H1 (cell line): ENCODE data around the gene PBOV1. TPM values are rescaled to one million over a fixed set of nuclear protein-coding genes. Genes with fewer than 3 reads are reported as not detected.

Source experiments
- CTCF ChIA-PET: fragments of 300-600 bp; sonication (Branson Sonifier 250); formaldehyde crosslinking; loops from one replicate; lab custom pipeline; 2021; ENCODE audit not compliant: partially characterized antibody; lab: Charles Lee
- POLR2A ChIA-PET: fragments of 300-600 bp; sonication (Branson Sonifier 250); formaldehyde crosslinking; loops from one replicate; lab custom pipeline; 2021; ENCODE audit warnings: inconsistent platforms; ENCODE audit not compliant: partially characterized antibody; lab: Charles Lee
- DNase-seq, 2 experiments: peaks; one replicate each; pipeline versions ENCODE4 v3.0.0 to v3.0.0-alpha.2; 2010 to 2022; ENCODE audit warnings: low spot score in 2 of 2, low read depth in 1 of 2, mixed read lengths in 1 of 2
- FAIRE-seq: peaks from 2 replicates; lab custom pipeline; 2011; peaks lifted over from hg19 to GRCh38; lab: Jason Lieb, UNC
- H2AFZ ChIP-seq: 2 replicates; pipeline ENCODE4 v1.8.1; 2012; ENCODE audit warnings: low read length, inconsistent platforms
- H2AK5ac ChIP-seq: 2 replicates; pipeline ENCODE4 v1.6.1; 2013; ENCODE audit warnings: low read depth, low read length
- H2BK120ac ChIP-seq: replicated peaks from 2 replicates; pipeline ENCODE3; 2013; ENCODE audit warnings: low read depth, low read length, inconsistent platforms
- H2BK12ac ChIP-seq: 2 replicates; pipeline ENCODE4 v1.6.1; 2013; ENCODE audit warnings: low read depth, low read length
- H2BK15ac ChIP-seq: 2 replicates; pipeline ENCODE4 v1.6.1; 2013; ENCODE audit warnings: low read length
- H2BK20ac ChIP-seq: 2 replicates; pipeline ENCODE4 v1.6.1; 2013; ENCODE audit warnings: low read length
- H2BK5ac ChIP-seq: 2 replicates; pipeline ENCODE4 v1.6.1; 2013; ENCODE audit warnings: low read depth, low read length
- H3K14ac ChIP-seq: 2 replicates; pipeline ENCODE4 v1.6.1; 2013; ENCODE audit warnings: inconsistent platforms; ENCODE audit not compliant: insufficient read length
- H3K18ac ChIP-seq: 2 replicates; pipeline ENCODE4 v1.6.1; 2013; ENCODE audit warnings: low read length; ENCODE audit errors: extremely low read depth
- H3K23ac ChIP-seq: 2 replicates; pipeline ENCODE4 v1.6.1; 2013; ENCODE audit warnings: inconsistent platforms; ENCODE audit not compliant: insufficient read length
- H3K23me2 ChIP-seq: 2 replicates; pipeline ENCODE4 v1.6.1; 2013; ENCODE audit warnings: low read depth, low read length
- H3K27ac ChIP-seq: 2 replicates; pipeline ENCODE4 v1.6.1; 2011; ENCODE audit warnings: low read depth, low read length, inconsistent platforms
- H3K27me3 ChIP-seq, 4 experiments: replicated peaks in 1 of 4; 1 replicate in 1 of 4; 2 replicates in 3 of 4; pipeline versions ENCODE4 v1.6.1 to v1.8.1; 2011 to 2013; ENCODE audit warnings: low read length in 3 of 4, mild to moderate bottlenecking in 3 of 4, inconsistent platforms in 2 of 4, mixed read lengths in 2 of 4, moderate library complexity in 1 of 4; ENCODE audit not compliant: control insufficient read depth in 3 of 4, insufficient read depth in 3 of 4; ENCODE audit errors: extremely low read depth in 1 of 4
- H3K36me3 ChIP-seq, 4 experiments: 2 replicates each; pipeline versions ENCODE4 v1.6.1 to v1.8.1; 2011 to 2013; ENCODE audit warnings: mild to moderate bottlenecking in 4 of 4, low read length in 3 of 4, moderate library complexity in 2 of 4, control low read depth in 1 of 4, inconsistent platforms in 1 of 4; ENCODE audit not compliant: insufficient read depth in 4 of 4, control insufficient read depth in 2 of 4
- H3K4ac ChIP-seq: replicated peaks from 2 replicates; pipeline ENCODE3; 2013; ENCODE audit warnings: low read length, low read depth, mixed read lengths, inconsistent platforms; ENCODE audit not compliant: insufficient read length
- H3K4me1 ChIP-seq, 4 experiments: replicated peaks in 1 of 4; 1 replicate in 1 of 4; 2 replicates in 3 of 4; pipeline versions ENCODE4 v1.6.1 to v1.8.1; 2011 to 2013; ENCODE audit warnings: low read length in 3 of 4, inconsistent platforms in 2 of 4, mixed read lengths in 1 of 4; ENCODE audit not compliant: insufficient read depth in 4 of 4, control insufficient read depth in 3 of 4
- H3K4me2 ChIP-seq, 2 experiments: 2 replicates each; pipeline versions ENCODE4 v1.6.1 to v1.8.1; 2011 to 2013; ENCODE audit warnings: low read depth in 2 of 2, low read length in 2 of 2, control low read depth in 1 of 2, inconsistent platforms in 1 of 2, mild to moderate bottlenecking in 1 of 2; ENCODE audit not compliant: insufficient read depth in 1 of 2
- H3K4me3 ChIP-seq, 4 experiments: fragments of 200-600, 300-600 bp in 1 of 4; sonication (generic), shearing (Covaris generic), sonication (Bioruptor Twin) in 1 of 4; 2 replicates each; pipeline versions ENCODE4 v1.5.1 to v1.8.1; 2011 to 2016; ENCODE audit warnings: low read length in 4 of 4, low read depth in 3 of 4, control low read depth in 2 of 4, inconsistent platforms in 2 of 4, mild to moderate bottlenecking in 2 of 4, mixed read lengths in 1 of 4, moderate library complexity in 1 of 4; ENCODE audit not compliant: insufficient read depth in 2 of 4; ENCODE audit errors: extremely low read depth in 1 of 4
- H3K56ac ChIP-seq: replicated peaks from 2 replicates; pipeline ENCODE3; 2013; ENCODE audit warnings: low read depth, mild to moderate bottlenecking, mixed read lengths, low read length, inconsistent platforms; ENCODE audit not compliant: insufficient read length
- H3K79me1 ChIP-seq: 2 replicates; pipeline ENCODE4 v1.6.1; 2013; ENCODE audit warnings: low read depth, low read length, control low read depth
- H3K79me2 ChIP-seq, 2 experiments: 2 replicates each; pipeline versions ENCODE4 v1.6.1 to v1.8.1; 2012 to 2013; ENCODE audit warnings: low read length in 2 of 2, mild to moderate bottlenecking in 2 of 2, inconsistent platforms in 1 of 2; ENCODE audit not compliant: insufficient read depth in 2 of 2, control insufficient read depth in 1 of 2
- H3K9ac ChIP-seq, 4 experiments: replicated peaks in 1 of 4; 1 replicate in 1 of 4; 2 replicates in 3 of 4; pipeline versions ENCODE4 v1.6.1 to v1.8.1; 2011 to 2013; ENCODE audit warnings: low read depth in 3 of 4, low read length in 3 of 4, control low read depth in 2 of 4, mild to moderate bottlenecking in 2 of 4, moderate library complexity in 2 of 4, inconsistent platforms in 1 of 4; ENCODE audit errors: extremely low read depth in 1 of 4
- H3K9me3 ChIP-seq, 2 experiments: 2 replicates each; pipeline versions ENCODE4 v1.6.1 to v1.8.1; 2012 to 2013; ENCODE audit warnings: mild to moderate bottlenecking in 2 of 2, moderate library complexity in 2 of 2, control low read depth in 1 of 2, inconsistent platforms in 1 of 2, low read depth in 1 of 2, low read length in 1 of 2, mixed read lengths in 1 of 2; ENCODE audit not compliant: insufficient read depth in 2 of 2
- H4K20me1 ChIP-seq, 2 experiments: replicated peaks in 1 of 2; 2 replicates each; pipeline versions ENCODE3 to v1.8.1; 2011 to 2013; ENCODE audit warnings: inconsistent platforms in 2 of 2, low read length in 2 of 2, mild to moderate bottlenecking in 1 of 2; ENCODE audit not compliant: insufficient read depth in 2 of 2, control insufficient read depth in 1 of 2
- H4K5ac ChIP-seq: 2 replicates; pipeline ENCODE4 v1.6.1; 2013; ENCODE audit warnings: low read length, low read depth, mixed read lengths, inconsistent platforms; ENCODE audit not compliant: insufficient read length
- H4K8ac ChIP-seq: 2 replicates; pipeline ENCODE4 v1.8.0; 2013; ENCODE audit warnings: mild to moderate bottlenecking, moderate library complexity, low read length, inconsistent platforms; ENCODE audit not compliant: insufficient read depth; ENCODE audit errors: extremely low read depth
- H4K91ac ChIP-seq: replicated peaks from 2 replicates; pipeline ENCODE3; 2013; ENCODE audit warnings: low read length, mixed read lengths, inconsistent platforms; ENCODE audit not compliant: insufficient read length
- BCL11A ChIP-seq, 2 experiments: IDR thresholded peaks; one replicate each; pipeline ENCODE4 v1.6.1; 2011; ENCODE audit warnings: low read depth in 2 of 2, low read length in 2 of 2, mild to moderate bottlenecking in 2 of 2
- CEBPB ChIP-seq: IDR thresholded peaks from 2 replicates; pipeline ENCODE4 v1.6.1; 2012; ENCODE audit warnings: low read depth, low read length
- CREB1 ChIP-seq: IDR thresholded peaks from 2 replicates; pipeline ENCODE4 v1.6.1; 2012; ENCODE audit warnings: inconsistent platforms
- GTF2F1 ChIP-seq: IDR thresholded peaks from 2 replicates; pipeline ENCODE4 v1.6.1; 2012; ENCODE audit warnings: low read depth, low read length, improper control_type of control experiment, borderline replicate concordance
- WGBS, 2 experiments: shearing (Covaris generic) in 1 of 2; methylation state at CpG; one replicate each; pipeline versions ENCODE4 v1.1.6 to v1.1.7; 2013 to 2015; ENCODE audit warnings: low lambda C conversion rate in 2 of 2, mixed read lengths in 2 of 2, inconsistent platforms in 1 of 2, low coverage in 1 of 2, missing lambda C conversion rate in 1 of 2; ENCODE audit not compliant: insufficient replicate concordance in 2 of 2, insufficient coverage in 1 of 2, insufficient read length in 1 of 2; ENCODE audit errors: extremely low coverage in 1 of 2, missing lambda C conversion rate in 1 of 2; 5-methylcytosine and 5-hydroxymethylcytosine counted together
- polyA plus RNA-seq, 7 experiments: library from polyadenylated mRNA; depleted of rRNA in 3 of 7; stranded (reverse) in 5 of 7; unstranded in 2 of 7; fragments of >200 nt in 5 of 7; fragments of 200-250 nt in 2 of 7; gene quantifications; 1 replicate in 5 of 7; 2 replicates in 1 of 7; 4 replicates in 1 of 7; pipeline versions ENCODE4 v1.2.1 to v1.2.3, GENCODE V29; 2011 to 2013; ENCODE audit warnings: missing spikeins in 2 of 7, mixed read lengths in 2 of 7
- total RNA-seq: library from RNA; stranded (reverse); fragmentation: NEBNext Ultra II Directional; extraction: Animal tissue kit (Norgen Biotek cat#: 25700); gene quantifications from 2 replicates; pipeline ENCODE4 v1.2.1, GENCODE V29; 2021

The PBOV1 gene
- total and polyA plus RNA-seq, 2 of the 8 experiments (the other 6 are each of a cell fraction or from before 2014, with no cell fraction given): not detected

DNA sequence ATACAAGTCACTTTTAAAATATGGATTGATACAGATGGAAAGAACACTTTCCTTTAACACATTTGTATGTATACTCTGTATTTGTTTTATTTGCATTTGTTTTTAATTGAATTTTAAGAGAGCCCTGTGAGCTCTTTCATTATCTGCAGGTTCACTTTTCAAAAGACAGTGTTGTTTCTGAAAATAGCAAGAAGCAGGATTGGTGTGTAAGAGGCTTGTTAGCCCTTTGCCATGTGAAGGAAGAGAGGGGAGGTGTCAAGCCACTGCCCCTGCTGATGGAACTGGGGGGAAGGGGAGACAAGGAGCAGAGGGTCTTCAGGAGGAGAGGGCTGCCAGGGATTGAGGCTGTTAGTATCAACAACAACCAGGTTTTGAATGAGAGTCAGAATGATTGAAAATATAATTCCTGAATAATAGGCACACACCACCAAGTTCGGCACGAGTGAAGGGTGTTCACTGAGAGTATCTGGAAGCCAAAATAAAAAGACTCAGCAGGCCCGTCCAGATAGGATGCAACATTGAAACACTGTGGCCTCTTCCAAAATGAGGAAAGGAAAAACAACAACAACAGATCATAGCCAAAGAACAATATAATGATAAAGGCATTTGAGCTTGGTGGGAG is 12.6 kb upstream of the PBOV1 start:
- Histone ChIP-seq H4K91ac (no peak overlapping the region), H3K9ac (no peak overlapping the region), H3K4me1 (no peaks in the 10 kb centered on the region; a peak in 1 of 7 replicates), H3K4me3 (no peak overlapping the region), H3K27me3 (no peaks in the 10 kb centered on the region), H2BK15ac (no peak overlapping the region), H4K20me1 (no peaks in the 10 kb centered on the region), H3K79me2 (no peaks in the 10 kb centered on the region), H4K8ac (no peak overlapping the region), H4K5ac (no peak overlapping the region), H3K23me2 (no peaks in the 10 kb centered on the region), H2BK120ac (no peak overlapping the region), H2AFZ (no peak overlapping the region), H3K56ac (no peak overlapping the region), H2BK20ac (no peak overlapping the region), H3K27ac (no peak overlapping the region), H3K36me3 (no peaks in the 10 kb centered on the region; a peak in 1 of 8 replicates), H3K9me3 (no peaks in the 10 kb centered on the region), H3K18ac (no peak overlapping the region), H2BK12ac (no peak overlapping the region), H2AK5ac (no peak overlapping the region), H2BK5ac (no peak overlapping the region; the same call in 1 of the 2 replicates), H3K4me2 (no peak overlapping the region), H3K23ac (no peak overlapping the region), H3K79me1 (no peaks in the 10 kb centered on the region), H3K4ac (no peak overlapping the region), H3K14ac (no peak overlapping the region)
- TF ChIP-seq CEBPB: no peak
- no peak for TF ChIP-seq GTF2F1
- no peak for TF ChIP-seq BCL11A (IDR thresholded peaks at IDR 0.05; ENCODE audit: low read depth in 2 of 2, low read length in 2 of 2)
- no peak for TF ChIP-seq CREB1
- FAIRE-seq: no peak
- CTCF ChIA-PET: interaction anchor here (0.6 to 2.2 kb wide), 3 partner anchors 20 to 53 kb away, joined by 3 to 6 read pairs (median 4); no protein-coding TSS in a partner anchor
- POLR2A ChIA-PET: no interaction called here
- WGBS, 2 experiments: 88% methylated on average over 3 of the region's 3 CpGs; no CpG with 5 or more reads in 1 of the 2 experiments
- DNase-seq: no peak
